MCF 10A (cell line): ENCODE data around the gene PRELID1. TPM values are rescaled to one million over a fixed set of nuclear protein-coding genes. Genes with fewer than 3 reads are reported as not detected.

Source experiments
- BruUV-seq: library from RNA; stranded (reverse); fragments of 400-500 nt; replicated peaks from 2 replicates; lab custom pipeline; 2021; lab: Mats Ljungman, UMichigan
- CTCF ChIA-PET: fragments of 300-600 bp; sonication (Branson Sonifier 250); formaldehyde crosslinking; extraction: SDS; loops from one replicate; lab custom pipeline; 2021; ENCODE audit warnings: antibody characterized with exemption, inconsistent platforms; lab: Yijun Ruan, JAX
- POLR2A ChIA-PET: fragments of 300-600, 350-650 bp; sonication (Branson Sonifier 250); formaldehyde crosslinking; extraction: SDS; loops from one replicate; lab custom pipeline; 2020; ENCODE audit warnings: antibody characterized with exemption, inconsistent platforms; lab: Yijun Ruan, JAX
- DNase-seq: peaks from one replicate; pipeline ENCODE4 v3.0.0-alpha.2; 2018; ENCODE audit not compliant: unreplicated experiment
- H3K27ac Mint-ChIP-seq: one replicate; pipeline ENCODE4 v1.8.0; 2022; ENCODE audit warnings: mild to moderate bottlenecking, low read depth, mixed read lengths; ENCODE audit not compliant: unreplicated experiment
- H3K27me3 Mint-ChIP-seq: one replicate; pipeline ENCODE4 v1.8.0; 2022; ENCODE audit warnings: mixed read lengths; ENCODE audit not compliant: insufficient read depth, unreplicated experiment
- H3K36me3 Mint-ChIP-seq: one replicate; pipeline ENCODE4 v1.8.0; 2022; ENCODE audit warnings: mild to moderate bottlenecking, moderate library complexity, mixed read lengths; ENCODE audit not compliant: insufficient read depth, unreplicated experiment
- H3K4me1 Mint-ChIP-seq: one replicate; pipeline ENCODE4 v1.8.0; 2022; ENCODE audit warnings: mixed read lengths; ENCODE audit not compliant: insufficient read depth, unreplicated experiment
- H3K4me3 Mint-ChIP-seq: one replicate; pipeline ENCODE4 v1.8.0; 2022; ENCODE audit warnings: mild to moderate bottlenecking, moderate library complexity, mixed read lengths; ENCODE audit not compliant: unreplicated experiment
- H3K9me3 Mint-ChIP-seq: one replicate; pipeline ENCODE4 v1.8.0; 2022; ENCODE audit warnings: mixed read lengths; ENCODE audit not compliant: unreplicated experiment
- intact Hi-C: fragments of 100-400 bp; cut with micrococcal nuclease; formaldehyde crosslinking; loops from 2 replicates; pipeline ENCODE4 v1.14.1; 2022
- total RNA-seq: library from RNA; stranded (reverse); gene quantifications from 2 replicates; pipeline ENCODE4 v1.2.3, GENCODE V29; 2022
- TF ChIP-seq, protein P1 (sequence below): fragments of 200-600 bp; IDR thresholded peaks from one replicate; pipeline ENCODE4 v1.8.0; 2022; ENCODE audit warnings: antibody characterized with exemption, mild to moderate bottlenecking; ENCODE audit not compliant: unreplicated experiment

The PRELID1 gene
- total RNA-seq, 1 experiment from 2014 or later, result 267 TPM

DNA sequence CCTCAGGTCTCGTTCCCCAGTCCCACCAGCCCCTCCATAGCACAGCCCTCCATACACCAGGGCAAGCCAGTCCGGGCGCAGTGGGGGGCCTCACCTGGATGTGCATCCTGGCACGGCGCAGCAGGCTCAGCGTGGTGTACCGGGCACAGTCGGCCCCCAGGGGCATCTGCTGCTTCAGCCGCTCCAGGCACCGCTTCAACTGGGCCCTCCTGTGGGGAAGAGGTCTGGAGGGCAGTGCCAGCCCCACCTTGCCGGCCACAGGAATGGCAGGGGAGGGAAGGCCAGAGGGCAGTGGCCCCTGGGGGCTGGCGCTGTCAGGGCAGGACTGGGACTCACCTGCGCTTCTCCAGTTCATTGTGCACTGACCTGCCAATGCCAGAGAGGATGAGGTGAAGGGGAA, 6.7 kb downstream of the PRELID1 start:
- TF ChIP-seq, protein P1, sequence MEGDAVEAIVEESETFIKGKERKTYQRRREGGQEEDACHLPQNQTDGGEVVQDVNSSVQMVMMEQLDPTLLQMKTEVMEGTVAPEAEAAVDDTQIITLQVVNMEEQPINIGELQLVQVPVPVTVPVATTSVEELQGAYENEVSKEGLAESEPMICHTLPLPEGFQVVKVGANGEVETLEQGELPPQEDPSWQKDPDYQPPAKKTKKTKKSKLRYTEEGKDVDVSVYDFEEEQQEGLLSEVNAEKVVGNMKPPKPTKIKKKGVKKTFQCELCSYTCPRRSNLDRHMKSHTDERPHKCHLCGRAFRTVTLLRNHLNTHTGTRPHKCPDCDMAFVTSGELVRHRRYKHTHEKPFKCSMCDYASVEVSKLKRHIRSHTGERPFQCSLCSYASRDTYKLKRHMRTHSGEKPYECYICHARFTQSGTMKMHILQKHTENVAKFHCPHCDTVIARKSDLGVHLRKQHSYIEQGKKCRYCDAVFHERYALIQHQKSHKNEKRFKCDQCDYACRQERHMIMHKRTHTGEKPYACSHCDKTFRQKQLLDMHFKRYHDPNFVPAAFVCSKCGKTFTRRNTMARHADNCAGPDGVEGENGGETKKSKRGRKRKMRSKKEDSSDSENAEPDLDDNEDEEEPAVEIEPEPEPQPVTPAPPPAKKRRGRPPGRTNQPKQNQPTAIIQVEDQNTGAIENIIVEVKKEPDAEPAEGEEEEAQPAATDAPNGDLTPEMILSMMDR, result no peak
- Mint-ChIP-seq H3K36me3 (peaks cover 33% of the 10 kb centered on the region), H3K27me3 (no peaks in the 10 kb centered on the region), H3K4me1 (peaks cover 42% of the 10 kb centered on the region), H3K4me3 (no peak overlapping the region), H3K27ac (no peak overlapping the region), H3K9me3 (no peaks in the 10 kb centered on the region)
- no TSS peak for BruUV-seq
- POLR2A ChIA-PET, result interaction anchor here (0.8 to 2.4 kb wide), 10 partner anchors 9 to 282 kb away, joined by 3 to 11 read pairs (median 5); partner anchors contain the start of genes GRK6, LMAN2, PDLIM7 and TMED9
- no peak for DNase-seq
- CTCF ChIA-PET, result interaction anchor here (0.6 to 5.8 kb wide), 48 partner anchors 9 to 858 kb away, joined by 3 to 52 read pairs (median 6); partner anchors contain the start of gene PDLIM7
- intact Hi-C loops, result no loop called here

DNA sequence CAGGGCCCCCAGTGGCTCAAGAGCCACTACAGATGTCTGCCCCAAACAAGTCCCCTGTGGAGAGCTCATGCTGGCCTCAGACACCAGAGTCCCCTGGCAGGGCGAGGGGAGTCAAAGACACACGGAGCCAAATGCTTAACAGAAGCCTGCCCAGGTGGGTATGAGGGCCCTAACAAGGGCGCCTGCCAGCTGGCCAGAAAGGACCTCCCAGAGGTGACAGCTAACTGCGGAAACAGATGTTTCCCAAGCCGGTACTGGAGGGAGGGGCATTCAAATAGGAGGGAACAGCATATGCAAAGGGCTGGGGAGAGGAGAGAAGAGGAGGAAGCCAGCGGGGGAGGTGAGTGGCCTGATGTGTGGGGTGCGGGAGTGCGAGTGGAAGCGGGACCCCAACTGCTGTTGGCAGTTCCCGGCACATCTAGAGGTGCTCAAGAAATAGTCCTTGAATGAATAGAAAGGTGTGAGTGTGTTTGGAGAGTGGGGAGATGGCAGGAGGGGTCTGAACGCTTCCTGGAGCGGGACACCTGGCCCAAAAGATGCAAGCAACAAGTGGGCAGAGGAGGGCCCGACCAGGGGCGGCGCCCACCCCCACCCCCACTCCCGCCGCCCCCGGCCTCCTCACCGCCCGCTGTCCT, 7.3 kb downstream of the PRELID1 start:
- POLR2A ChIA-PET, result interaction anchor here (0.8 to 2.8 kb wide), 9 partner anchors 9 to 186 kb away, joined by 3 to 23 read pairs (median 5); partner anchors contain the start of genes GRK6, LMAN2, PDLIM7 and PRELID1
- no TSS peak for BruUV-seq
- intact Hi-C loops, result no loop called here
- peaks cover 28% of the 10 kb centered on the region for H3K36me3 Mint-ChIP-seq
- H3K27me3 Mint-ChIP-seq, result no peaks in the 10 kb centered on the region
- H3K4me1 Mint-ChIP-seq, result peaks cover 40% of the 10 kb centered on the region
- peak overlapping the region; percentile 66 for H3K4me3 Mint-ChIP-seq
- H3K27ac Mint-ChIP-seq, result no peak overlapping the region
- DNase-seq, result peak; percentile 36
- CTCF ChIA-PET, result interaction anchor here (0.6 to 5.8 kb wide), 25 partner anchors 8 to 859 kb away, joined by 3 to 52 read pairs (median 9); partner anchors contain the start of gene PDLIM7
- no peaks in the 10 kb centered on the region for H3K9me3 Mint-ChIP-seq
- TF ChIP-seq, protein P1, result no peak

DNA sequence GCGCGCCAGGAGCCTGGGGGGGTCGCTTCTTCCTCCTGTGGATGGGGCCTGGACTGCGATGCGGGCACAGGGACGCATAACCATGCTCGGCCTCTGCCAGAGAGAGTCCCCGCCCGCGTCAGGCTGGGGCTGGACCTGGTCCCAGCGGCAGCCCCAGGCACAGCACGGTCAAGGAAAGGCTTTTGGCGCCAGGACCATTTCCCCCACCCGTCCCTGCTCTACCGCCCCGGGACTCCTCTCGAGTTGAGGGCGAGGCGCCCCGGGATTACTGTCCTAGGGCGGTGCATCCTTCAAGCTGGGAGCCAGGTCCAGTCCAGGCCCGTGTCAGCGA, 7.8 kb downstream of the PRELID1 start:
- Mint-ChIP-seq H3K4me1 (peaks cover 35% of the 10 kb centered on the region), H3K36me3 (peaks cover 27% of the 10 kb centered on the region), H3K9me3 (no peaks in the 10 kb centered on the region), H3K27me3 (no peaks in the 10 kb centered on the region), H3K27ac (no peak overlapping the region), H3K4me3 (peak overlapping the region; percentile 66)
- intact Hi-C loops, result no loop called here
- ChIA-PET CTCF (interaction anchor here (0.6 to 5.8 kb wide), 8 partner anchors 8 to 347 kb away, joined by 3 to 52 read pairs (median 15); no protein-coding TSS in a partner anchor), POLR2A (interaction anchor here (1.2 to 2.8 kb wide), 5 partner anchors 9 to 185 kb away, joined by 4 to 23 read pairs (median 8); partner anchors contain the start of genes PDLIM7, PRELID1 and RAB24)
- BruUV-seq, result no TSS peak
- DNase-seq, result no peak
- TF ChIP-seq, protein P1, result no peak
